ENCODE results near the gene GSN. TPM values are rescaled to one million over a fixed set of nuclear protein-coding genes. Genes with fewer than 3 reads are reported as not detected.
A peak's percentile ranks its signal among the peaks of the same experiment; 100 is the strongest.

Gene GSN
- total and polyA plus RNA-seq, 2 of the 13 experiments (the other 11 are each of a cell fraction or from before 2014, with no cell fraction given): 294 to 307 TPM

DNA sequence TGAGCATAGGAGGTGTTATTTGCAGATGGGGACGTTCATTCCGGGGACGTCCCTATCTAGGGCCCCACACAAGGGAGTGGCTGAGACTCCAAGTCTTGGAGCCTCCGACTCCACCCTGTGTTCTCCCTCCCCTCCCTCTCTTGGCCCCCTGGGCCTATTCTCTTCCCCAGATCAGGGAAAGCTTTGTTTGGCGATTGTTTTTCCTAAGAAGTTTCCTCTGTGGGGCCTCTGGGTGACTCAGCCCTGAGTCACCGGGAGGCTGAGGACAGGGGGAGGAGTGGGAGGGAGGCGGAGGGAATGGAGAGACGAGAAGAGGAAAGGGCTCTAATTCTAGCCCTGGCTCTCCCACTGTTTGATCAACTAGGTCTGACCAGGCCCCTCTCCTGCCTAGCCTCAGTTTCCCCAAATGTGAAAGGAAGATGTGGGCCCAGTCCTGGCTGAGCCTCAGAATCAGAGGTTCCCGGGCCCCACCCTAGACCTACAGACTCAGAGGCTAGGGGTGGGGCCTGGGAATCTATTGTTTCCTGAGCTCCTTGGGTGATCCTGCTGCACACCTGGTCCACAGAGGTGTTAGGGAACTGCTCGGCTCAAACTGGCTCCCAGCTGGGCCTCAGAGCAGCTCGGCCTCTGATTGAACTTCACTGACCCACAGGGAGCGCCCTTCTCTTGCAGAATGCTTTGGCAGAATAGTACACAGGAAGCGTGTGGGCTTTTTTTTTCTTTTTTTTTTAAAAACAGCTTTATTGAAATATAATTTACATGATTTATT, 19.2 kb downstream of the GSN start (continued):
- TF ChIP-seq, protein P1, sequence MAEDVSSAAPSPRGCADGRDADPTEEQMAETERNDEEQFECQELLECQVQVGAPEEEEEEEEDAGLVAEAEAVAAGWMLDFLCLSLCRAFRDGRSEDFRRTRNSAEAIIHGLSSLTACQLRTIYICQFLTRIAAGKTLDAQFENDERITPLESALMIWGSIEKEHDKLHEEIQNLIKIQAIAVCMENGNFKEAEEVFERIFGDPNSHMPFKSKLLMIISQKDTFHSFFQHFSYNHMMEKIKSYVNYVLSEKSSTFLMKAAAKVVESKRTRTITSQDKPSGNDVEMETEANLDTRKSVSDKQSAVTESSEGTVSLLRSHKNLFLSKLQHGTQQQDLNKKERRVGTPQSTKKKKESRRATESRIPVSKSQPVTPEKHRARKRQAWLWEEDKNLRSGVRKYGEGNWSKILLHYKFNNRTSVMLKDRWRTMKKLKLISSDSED (CRISPR knock-in tag; IDR thresholded peaks at IDR 0.05): no peak
- no peak for TF ChIP-seq FOXM1 (CRISPR knock-in tag; IDR thresholded peaks at IDR 0.05)
- TF ChIP-seq, protein P2, sequence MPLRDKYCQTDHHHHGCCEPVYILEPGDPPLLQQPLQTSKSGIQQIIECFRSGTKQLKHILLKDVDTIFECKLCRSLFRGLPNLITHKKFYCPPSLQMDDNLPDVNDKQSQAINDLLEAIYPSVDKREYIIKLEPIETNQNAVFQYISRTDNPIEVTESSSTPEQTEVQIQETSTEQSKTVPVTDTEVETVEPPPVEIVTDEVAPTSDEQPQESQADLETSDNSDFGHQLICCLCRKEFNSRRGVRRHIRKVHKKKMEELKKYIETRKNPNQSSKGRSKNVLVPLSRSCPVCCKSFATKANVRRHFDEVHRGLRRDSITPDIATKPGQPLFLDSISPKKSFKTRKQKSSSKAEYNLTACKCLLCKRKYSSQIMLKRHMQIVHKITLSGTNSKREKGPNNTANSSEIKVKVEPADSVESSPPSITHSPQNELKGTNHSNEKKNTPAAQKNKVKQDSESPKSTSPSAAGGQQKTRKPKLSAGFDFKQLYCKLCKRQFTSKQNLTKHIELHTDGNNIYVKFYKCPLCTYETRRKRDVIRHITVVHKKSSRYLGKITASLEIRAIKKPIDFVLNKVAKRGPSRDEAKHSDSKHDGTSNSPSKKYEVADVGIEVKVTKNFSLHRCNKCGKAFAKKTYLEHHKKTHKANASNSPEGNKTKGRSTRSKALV (CRISPR knock-in tag; IDR thresholded peaks at IDR 0.05): no peak
- no peak; the same call in 1 of the 2 replicates for TF ChIP-seq POGZ (CRISPR knock-in tag; IDR thresholded peaks at IDR 0.05)
- TF ChIP-seq, protein P3, sequence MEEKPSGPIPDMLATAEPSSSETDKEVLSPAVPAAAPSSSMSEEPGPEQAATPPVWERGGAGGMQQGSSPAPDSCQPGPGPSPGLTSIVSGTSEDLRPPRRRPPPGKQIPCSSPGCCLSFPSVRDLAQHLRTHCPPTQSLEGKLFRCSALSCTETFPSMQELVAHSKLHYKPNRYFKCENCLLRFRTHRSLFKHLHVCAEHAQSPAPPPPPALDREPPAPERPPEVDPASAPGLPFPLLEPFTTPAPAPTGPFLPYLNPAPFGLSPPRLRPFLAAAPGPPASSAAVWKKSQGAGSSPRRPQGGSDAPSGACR (CRISPR knock-in tag; IDR thresholded peaks at IDR 0.05): no peak
- no peak for TF ChIP-seq ZNF782 (CRISPR knock-in tag; IDR thresholded peaks at IDR 0.05; ENCODE audit: borderline replicate concordance)
- TF ChIP-seq FOSL1 (CRISPR knock-in tag; IDR thresholded peaks at IDR 0.05; ENCODE audit: borderline replicate concordance): peak; percentile 96
- TF ChIP-seq, protein P4, sequence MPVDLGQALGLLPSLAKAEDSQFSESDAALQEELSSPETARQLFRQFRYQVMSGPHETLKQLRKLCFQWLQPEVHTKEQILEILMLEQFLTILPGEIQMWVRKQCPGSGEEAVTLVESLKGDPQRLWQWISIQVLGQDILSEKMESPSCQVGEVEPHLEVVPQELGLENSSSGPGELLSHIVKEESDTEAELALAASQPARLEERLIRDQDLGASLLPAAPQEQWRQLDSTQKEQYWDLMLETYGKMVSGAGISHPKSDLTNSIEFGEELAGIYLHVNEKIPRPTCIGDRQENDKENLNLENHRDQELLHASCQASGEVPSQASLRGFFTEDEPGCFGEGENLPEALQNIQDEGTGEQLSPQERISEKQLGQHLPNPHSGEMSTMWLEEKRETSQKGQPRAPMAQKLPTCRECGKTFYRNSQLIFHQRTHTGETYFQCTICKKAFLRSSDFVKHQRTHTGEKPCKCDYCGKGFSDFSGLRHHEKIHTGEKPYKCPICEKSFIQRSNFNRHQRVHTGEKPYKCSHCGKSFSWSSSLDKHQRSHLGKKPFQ (CRISPR knock-in tag; IDR thresholded peaks at IDR 0.05; ENCODE audit: insufficient replicate concordance): no peak
- TF ChIP-seq SMC3 (IDR thresholded peaks at IDR 0.05; ENCODE audit: low read length): no peak
- TF ChIP-seq U2AF2 (IDR thresholded peaks at IDR 0.05; ENCODE audit: low read depth, low read length): no peak
- TF ChIP-seq, protein P5, sequence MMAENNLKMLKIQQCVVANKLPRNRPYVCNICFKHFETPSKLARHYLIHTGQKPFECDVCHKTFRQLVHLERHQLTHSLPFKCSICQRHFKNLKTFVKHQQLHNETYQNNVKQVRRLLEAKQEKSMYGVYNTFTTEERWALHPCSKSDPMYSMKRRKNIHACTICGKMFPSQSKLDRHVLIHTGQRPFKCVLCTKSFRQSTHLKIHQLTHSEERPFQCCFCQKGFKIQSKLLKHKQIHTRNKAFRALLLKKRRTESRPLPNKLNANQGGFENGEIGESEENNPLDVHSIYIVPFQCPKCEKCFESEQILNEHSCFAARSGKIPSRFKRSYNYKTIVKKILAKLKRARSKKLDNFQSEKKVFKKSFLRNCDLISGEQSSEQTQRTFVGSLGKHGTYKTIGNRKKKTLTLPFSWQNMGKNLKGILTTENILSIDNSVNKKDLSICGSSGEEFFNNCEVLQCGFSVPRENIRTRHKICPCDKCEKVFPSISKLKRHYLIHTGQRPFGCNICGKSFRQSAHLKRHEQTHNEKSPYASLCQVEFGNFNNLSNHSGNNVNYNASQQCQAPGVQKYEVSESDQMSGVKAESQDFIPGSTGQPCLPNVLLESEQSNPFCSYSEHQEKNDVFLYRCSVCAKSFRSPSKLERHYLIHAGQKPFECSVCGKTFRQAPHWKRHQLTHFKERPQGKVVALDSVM (CRISPR knock-in tag; IDR thresholded peaks at IDR 0.05): no peak
- no peak for TF ChIP-seq ZNF337 (CRISPR knock-in tag; IDR thresholded peaks at IDR 0.05; ENCODE audit: borderline replicate concordance, low read depth)
- no peak for TF ChIP-seq RAD51 (IDR thresholded peaks at IDR 0.05; ENCODE audit: borderline replicate concordance)
- TF ChIP-seq ZNF24 (IDR thresholded peaks at IDR 0.05): no peak
- TF ChIP-seq ESRRA (CRISPR knock-in tag; IDR thresholded peaks at IDR 0.05; ENCODE audit: low read depth): no peak
- TF ChIP-seq EEA1 (CRISPR knock-in tag; IDR thresholded peaks at IDR 0.05; ENCODE audit: borderline replicate concordance): no peak
- TF ChIP-seq ZFAT (CRISPR knock-in tag; conservative IDR thresholded peaks at IDR 0.05): no peak
- no peak for TF ChIP-seq POLR2AphosphoS2 (IDR thresholded peaks at IDR 0.05; ENCODE audit: low read depth, low read length)
- TF ChIP-seq SPEN (CRISPR knock-in tag; IDR thresholded peaks at IDR 0.05; ENCODE audit: low read depth): no peak; the same call in 1 of the 2 replicates

All from HepG2 (cell line).